Activated CD4-positive, alpha-beta memory T cell treated with anti-CD3 and anti-CD28 coated beads, Interleukin-2, amount 10 ng/mL, durations not matched to agents 7 days and 5 days (primary cell): Measurements from ENCODE around the gene WNK1. TPM values are rescaled to one million over a fixed set of nuclear protein-coding genes. Genes with fewer than 3 reads are reported as not detected.
"Not testable (repeated sequence)": the region's sequence is repeated elsewhere in the genome, so short reads cannot be mapped to it uniquely, and the experiment has no call there.

Experiments used
- CTCF ChIA-PET: fragments of 350-600 bp; sonication (Branson Sonifier 250); formaldehyde crosslinking; loops from one replicate; lab custom pipeline; 2021; ENCODE audit warnings: antibody characterized with exemption, inconsistent platforms; lab: Charles Lee
- POLR2A ChIA-PET: fragments of 350-600 bp; sonication (Branson Sonifier 250); formaldehyde crosslinking; loops from one replicate; lab custom pipeline; 2021; ENCODE audit warnings: antibody characterized with exemption; lab: Charles Lee
- DNase-seq: peaks from one replicate; pipeline ENCODE4 v3.0.0-alpha.2; 2020
- H3K27ac Mint-ChIP-seq: one replicate; pipeline ENCODE4 v1.8.0; 2021; ENCODE audit warnings: mild to moderate bottlenecking, mixed read lengths
- H3K27me3 Mint-ChIP-seq: one replicate; pipeline ENCODE4 v1.8.0; 2021; ENCODE audit warnings: mixed read lengths
- H3K36me3 Mint-ChIP-seq: one replicate; pipeline ENCODE4 v1.8.0; 2021; ENCODE audit warnings: low read depth, mixed read lengths
- H3K4me1 Mint-ChIP-seq: one replicate; pipeline ENCODE4 v1.8.0; 2021; ENCODE audit warnings: mixed read lengths
- H3K4me3 Mint-ChIP-seq: one replicate; pipeline ENCODE4 v1.8.0; 2021; ENCODE audit warnings: mild to moderate bottlenecking, mixed read lengths
- H3K9me3 Mint-ChIP-seq: one replicate; pipeline ENCODE4 v1.8.0; 2021; ENCODE audit warnings: mixed read lengths
- total RNA-seq, 2 experiments: library from RNA; stranded (reverse); gene quantifications; one replicate each; pipeline ENCODE4 v1.2.3, GENCODE V29; 2021

WNK1 gene
- total RNA-seq, 2 experiments from 2014 or later = 154 to 180 TPM

DNA sequence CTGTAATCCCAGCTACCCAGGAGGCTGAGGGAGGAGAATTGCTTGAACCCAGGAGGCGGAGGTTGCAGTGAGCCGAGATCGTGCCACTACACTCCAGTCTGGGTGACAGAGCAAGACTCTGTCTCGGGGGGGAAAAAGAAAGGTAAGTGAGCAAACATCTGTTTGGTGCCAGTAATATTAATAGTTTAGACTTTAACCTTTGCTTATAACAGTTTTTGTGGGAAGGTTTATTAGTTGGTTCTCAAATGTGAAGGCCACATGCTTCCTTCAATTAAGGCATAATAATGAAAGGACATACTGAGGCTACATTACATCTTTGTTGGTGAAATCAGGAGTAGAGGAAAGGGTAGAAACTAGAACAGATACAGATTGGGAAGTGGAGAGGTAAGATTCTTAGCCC, 36.4 kb downstream of the WNK1 start:
- peak overlapping the region; percentile 7 for H3K27ac Mint-ChIP-seq
- H3K4me3 Mint-ChIP-seq, H3K9me3 Mint-ChIP-seq, POLR2A ChIA-PET, DNase-seq, CTCF ChIA-PET, H3K27me3 Mint-ChIP-seq: not testable (repeated sequence)
- H3K4me1 Mint-ChIP-seq = peaks cover 61% of the 10 kb centered on the region
- peaks cover 18% of the 10 kb centered on the region for H3K36me3 Mint-ChIP-seq

DNA sequence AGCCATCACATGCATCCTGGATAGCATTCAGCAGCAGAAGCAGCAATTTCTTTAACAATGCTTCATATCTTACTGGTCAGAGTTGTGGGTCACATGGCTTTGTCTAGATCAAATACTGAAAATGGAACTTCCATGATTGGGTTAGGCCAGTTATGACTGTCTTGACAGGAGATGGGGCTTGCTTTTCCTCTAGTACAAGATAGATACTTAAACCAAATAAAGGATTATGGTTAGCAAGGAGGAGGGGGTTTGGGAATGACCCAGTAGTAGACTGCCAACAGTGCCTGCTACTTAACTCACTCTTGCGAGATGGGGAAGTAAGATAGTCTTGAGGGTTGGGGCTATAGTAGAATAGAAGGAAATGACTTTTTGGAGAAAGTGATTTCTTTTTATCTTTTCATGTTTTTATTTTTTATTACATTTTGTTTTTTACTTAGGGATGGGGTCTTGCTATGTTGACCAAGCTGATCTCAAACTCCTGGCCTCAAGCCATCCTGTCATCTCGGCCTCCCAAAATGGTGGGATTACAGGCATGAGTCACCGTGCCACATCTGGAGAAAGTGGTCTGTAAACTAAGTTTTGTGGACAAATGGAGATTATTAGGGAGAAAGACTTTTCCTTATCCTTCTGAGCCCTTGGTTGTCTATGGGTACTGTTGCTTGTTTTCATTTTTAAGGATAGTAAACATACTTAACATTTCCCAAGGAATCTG, 37.6 kb downstream of the WNK1 start:
- DNase-seq = no peak
- ChIA-PET POLR2A (interaction anchor here (2.4 kb wide), 1 partner anchor 14 kb away, joined by 6 read pairs; no protein-coding TSS in a partner anchor), CTCF (no interaction called here)
- Mint-ChIP-seq H3K27me3 (no peaks in the 10 kb centered on the region), H3K9me3 (peaks cover 2% of the 10 kb centered on the region), H3K4me3 (no peak overlapping the region), H3K4me1 (peaks cover 66% of the 10 kb centered on the region), H3K36me3 (peaks cover 20% of the 10 kb centered on the region), H3K27ac (no peak overlapping the region)

DNA sequence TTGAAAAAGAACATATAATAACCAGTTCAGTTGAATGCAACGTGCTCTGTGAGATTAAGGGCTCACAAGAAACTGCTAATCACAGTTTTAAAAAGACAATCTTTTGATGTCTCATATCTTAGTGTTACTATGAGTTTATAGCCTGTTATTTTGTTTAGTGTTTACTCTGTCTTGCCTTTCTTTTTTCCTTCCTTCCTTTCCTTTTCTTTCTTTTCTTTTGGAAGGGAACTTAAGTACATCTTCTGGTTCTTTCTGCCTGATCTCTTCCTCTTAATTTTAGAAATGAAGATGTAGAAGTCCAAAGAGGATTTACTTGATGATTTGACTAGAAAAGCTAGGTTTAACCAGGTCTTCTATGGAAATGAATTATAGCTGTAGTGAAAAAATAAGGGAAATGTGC, 38.2 kb downstream of the WNK1 start:
- Mint-ChIP-seq H3K9me3 (peaks cover 2% of the 10 kb centered on the region), H3K27me3 (no peaks in the 10 kb centered on the region), H3K4me1 (peaks cover 71% of the 10 kb centered on the region), H3K27ac (no peak overlapping the region), H3K4me3 (no peak overlapping the region), H3K36me3 (peaks cover 22% of the 10 kb centered on the region)
- ChIA-PET POLR2A (interaction anchor here (1.2 to 2.4 kb wide), 2 partner anchors 10 to 15 kb away, joined by 3 to 6 read pairs; no protein-coding TSS in a partner anchor), CTCF (interaction anchor here (0.8 to 1.1 kb wide), 2 partner anchors 23 to 214 kb away, joined by 3 to 6 read pairs; no protein-coding TSS in a partner anchor)
- DNase-seq = no peak

DNA sequence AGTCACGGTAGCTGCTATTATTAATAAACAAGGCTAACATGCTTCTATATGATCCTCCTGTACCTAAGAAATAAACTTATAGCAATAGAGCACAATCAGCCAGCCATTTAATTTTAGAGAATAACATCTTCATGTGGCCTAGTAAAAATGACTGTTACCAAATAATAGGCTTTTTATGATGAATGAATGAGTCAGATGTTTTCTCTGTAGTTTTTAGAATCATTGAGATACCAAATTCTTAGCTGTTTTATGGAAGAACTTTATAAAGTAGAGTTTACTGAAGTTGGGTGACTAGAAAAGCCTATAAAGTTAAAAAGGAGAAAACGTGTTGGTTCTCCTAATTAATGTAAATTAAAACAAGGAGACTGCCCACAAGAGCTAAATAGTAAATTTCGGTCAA, 40.7 kb downstream of the WNK1 start:
- no peak for DNase-seq
- Mint-ChIP-seq H3K4me3 (no peak overlapping the region), H3K9me3 (no peaks in the 10 kb centered on the region), H3K27ac (no peak overlapping the region), H3K27me3 (no peaks in the 10 kb centered on the region), H3K36me3 (peaks cover 22% of the 10 kb centered on the region), H3K4me1 (peaks cover 72% of the 10 kb centered on the region)
- ChIA-PET POLR2A (no interaction called here), CTCF (no interaction called here)

DNA sequence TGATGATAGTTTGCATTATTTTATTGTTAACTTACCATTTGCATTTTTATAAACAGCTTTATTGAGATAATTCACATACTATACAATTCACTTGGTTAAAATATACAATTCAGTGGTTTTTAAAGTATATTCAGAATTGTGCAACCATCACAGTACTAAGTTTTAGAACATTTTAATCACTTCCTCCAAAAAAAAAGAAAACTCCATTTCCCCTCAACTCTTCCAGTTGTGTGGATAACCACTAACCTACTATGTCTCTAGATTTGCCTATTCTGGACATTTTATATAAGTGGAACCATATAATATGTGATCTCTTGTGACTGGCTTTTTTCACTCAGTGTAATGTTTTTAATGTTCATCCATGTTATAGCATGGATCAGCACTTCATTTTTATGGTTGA, 41.3 kb downstream of the WNK1 start:
- CTCF ChIA-PET = interaction anchor here (1.2 kb wide), 1 partner anchor 43 kb away, joined by 5 read pairs; no protein-coding TSS in a partner anchor

DNA sequence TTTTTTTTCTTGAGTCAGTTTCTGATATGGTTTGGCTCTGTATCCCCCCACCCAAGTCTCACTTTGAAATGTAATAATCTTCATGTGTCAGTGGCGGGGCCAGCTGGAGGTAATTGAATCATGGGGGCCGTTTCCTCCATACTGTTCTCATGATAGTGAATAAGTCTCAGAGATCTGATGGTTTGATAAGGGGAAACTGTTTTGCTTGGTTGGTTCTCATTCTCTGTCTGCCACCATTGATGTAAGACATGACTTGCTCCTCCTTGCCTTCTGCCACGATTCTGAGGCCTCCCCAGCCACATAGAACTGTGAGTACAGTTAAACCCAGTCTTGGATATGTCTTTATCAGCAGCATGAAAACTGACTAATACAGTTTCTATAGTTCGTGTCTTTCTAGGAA, 42.9 kb downstream of the WNK1 start:
- CTCF ChIA-PET = interaction anchor here (0.7 to 1.1 kb wide), 4 partner anchors 18 to 297 kb away, joined by 3 to 7 read pairs (median 4); no protein-coding TSS in a partner anchor
- Mint-ChIP-seq H3K9me3 (no peaks in the 10 kb centered on the region), H3K36me3 (peaks cover 16% of the 10 kb centered on the region), H3K27ac (peak overlapping the region; percentile 52), H3K27me3 (no peaks in the 10 kb centered on the region), H3K4me3 (no peak overlapping the region), H3K4me1 (peaks cover 58% of the 10 kb centered on the region)
- POLR2A ChIA-PET = interaction anchor here (1.8 kb wide), 1 partner anchor 15 kb away, joined by 4 read pairs; no protein-coding TSS in a partner anchor
- peak; percentile 53 for DNase-seq

More for the DNA sequence above, 41.3 kb downstream of the WNK1 start:
- DNase-seq = no peak
- POLR2A ChIA-PET = no interaction called here
- Mint-ChIP-seq H3K9me3 (no peaks in the 10 kb centered on the region), H3K4me1 (peaks cover 70% of the 10 kb centered on the region), H3K4me3 (no peak overlapping the region), H3K27ac (no peak overlapping the region), H3K27me3 (no peaks in the 10 kb centered on the region), H3K36me3 (peaks cover 22% of the 10 kb centered on the region)

DNA sequence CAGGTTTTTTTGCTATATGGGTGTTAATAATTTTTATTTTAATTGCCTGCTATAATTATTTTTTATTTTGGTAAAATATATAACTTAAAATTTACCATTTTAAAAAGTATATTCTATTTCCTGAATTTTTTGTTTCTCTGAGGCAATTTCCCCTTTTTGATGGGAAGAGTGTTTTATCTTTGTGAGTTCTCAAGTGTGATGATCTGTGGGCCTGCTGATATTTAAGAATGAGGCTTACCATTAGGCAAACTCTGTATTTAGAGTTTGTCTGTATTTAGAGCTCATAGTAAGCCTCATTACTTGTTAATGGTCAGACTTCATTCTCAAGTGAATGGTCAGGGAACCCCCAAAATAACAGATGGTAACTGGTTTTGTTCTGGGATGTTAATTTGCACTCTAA, 48.0 kb downstream of the WNK1 start:
- POLR2A ChIA-PET = interaction anchor here (0.9 kb wide), 1 partner anchor 10 kb away, joined by 3 read pairs; no protein-coding TSS in a partner anchor
- Mint-ChIP-seq H3K4me3 (no peak overlapping the region), H3K9me3 (no peaks in the 10 kb centered on the region), H3K27me3 (no peaks in the 10 kb centered on the region), H3K27ac (no peak overlapping the region), H3K36me3 (peaks cover 10% of the 10 kb centered on the region), H3K4me1 (peaks cover 54% of the 10 kb centered on the region)
- CTCF ChIA-PET = interaction anchor here (0.6 to 1.4 kb wide), 3 partner anchors 16 to 42 kb away, joined by 3 to 6 read pairs (median 4); no protein-coding TSS in a partner anchor
- DNase-seq = no peak

DNA sequence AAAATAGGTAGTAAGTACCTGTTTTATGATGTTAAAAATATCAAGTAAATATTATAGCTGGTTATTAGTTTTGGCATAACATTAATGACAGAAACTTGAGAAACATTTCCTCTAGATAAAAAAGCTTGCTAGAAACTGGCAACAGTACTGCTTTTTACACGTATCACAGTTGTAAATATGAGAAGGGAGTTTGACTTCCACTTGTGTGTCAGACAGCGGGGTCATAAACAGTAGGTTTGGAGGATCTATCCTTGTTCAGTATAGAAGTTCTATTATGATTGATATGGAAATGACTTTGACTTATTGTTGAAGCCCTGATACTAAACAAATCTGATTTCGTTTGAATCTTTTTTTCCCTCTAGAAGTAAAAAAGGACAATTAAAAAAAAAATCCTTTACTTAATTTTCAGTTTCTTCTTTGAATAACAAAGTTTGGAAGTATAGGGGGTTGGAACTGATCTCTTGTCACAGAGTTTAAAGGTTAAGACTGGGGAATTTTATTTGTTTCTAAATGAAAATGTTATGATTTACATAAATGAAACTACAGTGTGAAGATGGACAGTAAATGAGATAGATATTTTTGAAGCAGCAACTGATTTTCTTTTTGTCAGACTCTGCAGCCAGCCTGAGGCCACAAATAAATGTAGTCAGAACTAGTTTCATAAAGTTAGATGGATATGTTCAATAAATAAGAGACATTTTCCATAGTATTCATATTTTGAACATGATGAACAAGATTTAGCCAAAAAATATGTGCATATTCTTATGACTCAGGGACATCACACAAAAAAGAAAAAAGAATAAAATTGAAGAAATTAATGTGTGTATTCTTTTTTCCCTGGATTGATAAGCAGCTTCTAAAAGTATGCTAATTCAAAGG, 50.1 kb downstream of the WNK1 start:
- ChIA-PET CTCF (interaction anchor here (0.6 to 1.3 kb wide), 3 partner anchors 12 to 45 kb away, joined by 3 to 5 read pairs (median 5); no protein-coding TSS in a partner anchor), POLR2A (no interaction called here)
- Mint-ChIP-seq H3K36me3 (peaks cover 7% of the 10 kb centered on the region), H3K4me1 (peaks cover 55% of the 10 kb centered on the region), H3K4me3 (no peak overlapping the region), H3K27ac (no peak overlapping the region), H3K27me3 (no peaks in the 10 kb centered on the region), H3K9me3 (no peaks in the 10 kb centered on the region)
- no peak for DNase-seq

DNA sequence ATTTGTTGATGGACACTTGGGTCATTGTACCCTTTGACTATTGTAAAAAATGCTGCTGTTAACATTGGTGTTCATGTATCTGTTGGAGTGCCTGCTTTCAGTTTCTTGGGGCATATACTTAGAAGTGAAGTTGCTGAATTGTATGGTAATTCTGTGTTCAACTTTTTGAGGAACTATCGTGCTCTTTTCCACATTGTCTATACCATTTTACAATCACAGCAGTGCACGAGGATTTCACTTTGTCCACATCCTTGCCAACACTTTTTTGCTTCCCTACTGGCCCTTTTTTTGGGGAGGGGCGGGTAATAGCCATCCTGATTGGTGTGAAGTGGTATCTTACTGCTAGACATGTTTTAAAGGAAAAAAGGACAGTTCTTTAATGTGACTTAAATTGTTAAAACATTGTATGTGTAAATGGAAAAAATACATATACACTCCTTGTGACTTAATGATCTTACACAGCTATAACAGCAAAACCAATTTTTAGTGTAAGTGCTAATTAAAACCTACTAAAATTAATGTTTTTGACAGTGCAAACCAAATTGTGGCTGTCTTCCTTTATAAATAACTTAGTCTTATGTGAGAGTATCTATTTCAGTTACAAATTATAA, 52.7 kb downstream of the WNK1 start:
- ChIA-PET POLR2A (interaction anchor here (1.0 kb wide), 1 partner anchor 52 kb away, joined by 3 read pairs; the partner anchor contains the start of gene WNK1), CTCF (interaction anchor here (3.1 kb wide), 1 partner anchor 10 kb away, joined by 11 read pairs; no protein-coding TSS in a partner anchor)
- Mint-ChIP-seq H3K4me1 (peaks cover 65% of the 10 kb centered on the region), H3K36me3 (peaks cover 4% of the 10 kb centered on the region), H3K9me3 (no peaks in the 10 kb centered on the region), H3K27me3 (no peaks in the 10 kb centered on the region), H3K4me3 (no peak overlapping the region), H3K27ac (no peak overlapping the region)
- DNase-seq = no peak

DNA sequence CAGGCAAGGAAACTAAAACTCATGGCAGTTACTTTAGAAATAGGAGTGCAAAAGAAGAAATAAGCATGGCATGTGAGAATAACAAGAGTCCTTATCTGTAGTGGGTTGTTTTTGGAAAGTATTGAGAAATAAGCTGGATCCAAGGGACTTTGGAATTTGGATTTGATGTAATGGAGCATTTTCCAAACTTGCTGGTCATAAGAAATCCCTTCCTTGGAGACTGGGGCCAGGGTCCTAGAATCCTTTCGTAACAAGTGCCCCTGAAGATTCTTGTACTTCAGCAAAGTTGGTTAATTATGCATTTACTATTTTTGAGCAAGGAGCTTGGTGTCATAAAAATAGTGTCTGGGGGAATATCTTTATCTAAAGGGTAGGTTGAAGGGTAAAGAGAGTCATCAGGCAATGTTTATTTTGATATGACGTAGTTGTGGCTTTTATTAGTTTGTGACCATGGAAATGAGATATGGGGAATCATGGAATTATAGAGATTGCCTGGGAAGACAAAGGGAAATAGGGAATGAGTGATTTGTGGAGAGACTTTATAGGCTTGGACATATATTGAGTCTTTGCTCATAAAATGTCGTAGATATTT, 53.9 kb downstream of the WNK1 start:
- no peaks in the 10 kb centered on the region for H3K27me3 Mint-ChIP-seq
- H3K9me3 Mint-ChIP-seq = no peaks in the 10 kb centered on the region
- no peaks in the 10 kb centered on the region for H3K36me3 Mint-ChIP-seq
- CTCF ChIA-PET = interaction anchor here (0.5 to 3.1 kb wide), 4 partner anchors 9 to 198 kb away, joined by 4 to 11 read pairs (median 4); no protein-coding TSS in a partner anchor
- H3K4me3 Mint-ChIP-seq = no peak overlapping the region
- peak overlapping the region; percentile 1 for H3K27ac Mint-ChIP-seq
- H3K4me1 Mint-ChIP-seq = peaks cover 65% of the 10 kb centered on the region
- DNase-seq = no peak
- POLR2A ChIA-PET = interaction anchor here (0.9 to 2.5 kb wide), 3 partner anchors 29 to 55 kb away, joined by 3 to 9 read pairs (median 3); partner anchors contain the start of gene WNK1

DNA sequence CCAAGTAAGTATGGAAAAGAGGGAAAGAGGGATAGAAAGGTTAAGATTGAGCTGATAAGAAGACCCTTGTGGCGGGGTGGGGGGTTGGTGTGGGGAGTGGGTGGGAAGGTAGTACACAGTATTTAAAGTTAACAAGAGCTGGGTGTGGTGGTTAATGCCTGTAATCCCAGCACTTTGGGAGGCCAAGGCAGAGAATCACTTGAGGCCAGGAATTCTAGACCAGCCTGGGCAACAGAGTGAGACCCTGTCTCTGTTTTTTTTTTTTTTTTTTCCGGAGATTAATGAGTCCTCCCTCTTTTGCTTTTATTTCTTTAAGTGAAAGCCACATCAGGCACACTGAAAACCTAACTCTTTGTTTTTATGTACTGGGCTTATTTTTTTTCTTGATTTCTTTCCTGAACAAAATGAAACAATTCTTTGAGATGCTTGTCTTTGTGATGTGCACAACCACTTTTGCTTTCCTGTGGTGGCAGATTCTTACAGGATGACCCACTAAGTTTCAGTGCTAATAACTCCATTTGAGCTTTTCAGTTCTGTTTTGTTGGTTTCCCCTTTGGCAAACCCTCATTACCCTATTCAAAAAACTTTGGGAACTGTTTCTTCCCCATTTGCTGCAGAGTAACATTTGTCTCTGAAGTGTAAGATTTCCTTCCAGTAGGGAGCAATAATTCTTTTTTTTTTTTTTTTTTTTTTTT, 54.8 kb downstream of the WNK1 start:
- ChIA-PET POLR2A (interaction anchor here (0.7 to 2.5 kb wide), 3 partner anchors 30 to 193 kb away, joined by 3 to 9 read pairs (median 3); partner anchors contain the start of gene WNK1), CTCF (interaction anchor here (0.6 to 1.3 kb wide), 5 partner anchors 11 to 298 kb away, joined by 3 to 5 read pairs (median 4); no protein-coding TSS in a partner anchor)
- Mint-ChIP-seq H3K4me3 (peak overlapping the region; percentile 16), H3K4me1 (peaks cover 66% of the 10 kb centered on the region), H3K27me3 (no peaks in the 10 kb centered on the region), H3K9me3 (no peaks in the 10 kb centered on the region), H3K36me3 (no peaks in the 10 kb centered on the region), H3K27ac (peak overlapping the region; percentile 50)
- no peak for DNase-seq
